Body of pancreas (tissue), 4 donors: ENCODE data around the gene MIGA1.

Experiments
- CTCF ChIP-seq, 7 experiments: fragments of 450-650 bp in 4 of 7; fragments of 200-600 bp in 3 of 7; sonication (generic) in 3 of 7; IDR thresholded peaks; one replicate each; pipeline ENCODE4 v1.5.1; 2016 to 2019; ENCODE audit warnings: antibody characterized with exemption in 7 of 7
- POLR2A ChIP-seq, 3 donors: fragments of 450-650 bp; IDR thresholded peaks; one replicate each; pipeline ENCODE4 v1.6.1; 2016; ENCODE audit warnings: antibody characterized with exemption in 3 of 3, mild to moderate bottlenecking in 2 of 3

DNA sequence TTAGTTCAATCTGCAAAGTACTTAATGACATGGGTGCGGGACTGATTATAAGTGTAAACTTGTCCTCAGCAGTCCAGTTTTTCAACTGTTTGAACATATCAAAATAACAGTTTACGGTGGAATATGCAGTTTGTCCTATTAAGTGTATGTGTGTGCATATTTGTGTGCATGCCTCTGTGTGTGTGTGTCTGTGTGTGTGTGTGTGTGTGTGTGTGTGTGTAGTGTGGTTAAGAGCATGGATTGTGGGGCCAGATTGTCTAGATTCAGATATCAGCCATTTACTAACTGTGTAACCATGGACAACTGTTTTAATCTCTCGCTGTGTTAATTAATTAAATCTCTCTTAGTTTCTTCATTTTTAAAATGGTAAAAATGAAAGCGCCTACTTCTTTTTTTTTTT, 148.0 kb downstream of the MIGA1 start:
- TF ChIP-seq CTCF (IDR thresholded peaks at IDR 0.05) (no peak), POLR2A (IDR thresholded peaks at IDR 0.05) (no peak)
